ENCODE measurements around the gene RFPL4AL1.

RFPL4AL1 gene

GRCh38 chr19:55813906-55814305 lies 45.0 kb downstream of the RFPL4AL1 start:
- H3K9me3 ChIP-seq (ENCODE audit: low read length) = no peaks in the 10 kb centered on the region
- H3K9ac ChIP-seq (ENCODE audit: low read length) = no peak overlapping the region
- no peaks in the 10 kb centered on the region for H3K79me2 ChIP-seq (ENCODE audit: insufficient read depth, low read length)
- no peaks in the 10 kb centered on the region for H3K36me3 ChIP-seq (ENCODE audit: insufficient read depth, low read length)
- no peak overlapping the region for H2AFZ ChIP-seq (ENCODE audit: low read length)
- no peak overlapping the region for H3K4me3 ChIP-seq (ENCODE audit: low read depth, low read length, poor library complexity, severe bottlenecking)
- H3K4me2 ChIP-seq (ENCODE audit: low read length) = no peak overlapping the region
- no peaks in the 10 kb centered on the region for H3K4me1 ChIP-seq (ENCODE audit: insufficient read depth, low read length, severe bottlenecking)
- H3K9me2 ChIP-seq (ENCODE audit: low read depth, low read length) = no peaks in the 10 kb centered on the region
- TF ChIP-seq CTCF (IDR thresholded peaks at IDR 0.05; ENCODE audit: low read length) (no peak), EZH2 (IDR thresholded peaks at IDR 0.05; ENCODE audit: borderline replicate concordance, low read length) (no peak)
- H4K20me1 ChIP-seq (ENCODE audit: insufficient read depth, low read length) = no peaks in the 10 kb centered on the region
- no peaks in the 10 kb centered on the region for H3F3A ChIP-seq (ENCODE audit: insufficient read depth, low read length)
- no peaks in the 10 kb centered on the region; the same call in 1 of the 2 replicates for H3K27me3 ChIP-seq (ENCODE audit: insufficient read depth, low read length)
- no peak overlapping the region for H3K27ac ChIP-seq (ENCODE audit: low read depth, low read length, poor library complexity, severe bottlenecking)

GRCh38 chr19:55820037-55820436 lies 51.1 kb downstream of the RFPL4AL1 start:
- H3K9ac ChIP-seq (ENCODE audit: low read length) = no peak overlapping the region
- no peaks in the 10 kb centered on the region; the same call in 1 of the 2 replicates for H3K27me3 ChIP-seq (ENCODE audit: insufficient read depth, low read length)
- H4K20me1 ChIP-seq (ENCODE audit: insufficient read depth, low read length) = no peaks in the 10 kb centered on the region
- no peak overlapping the region for H2AFZ ChIP-seq (ENCODE audit: low read length)
- no peaks in the 10 kb centered on the region for H3K36me3 ChIP-seq (ENCODE audit: insufficient read depth, low read length)
- H3K4me3 ChIP-seq (ENCODE audit: low read depth, low read length, poor library complexity, severe bottlenecking) = no peak overlapping the region
- no peaks in the 10 kb centered on the region for H3K4me1 ChIP-seq (ENCODE audit: insufficient read depth, low read length, severe bottlenecking)
- H3K79me2 ChIP-seq (ENCODE audit: insufficient read depth, low read length) = no peaks in the 10 kb centered on the region
- no peaks in the 10 kb centered on the region for H3F3A ChIP-seq (ENCODE audit: insufficient read depth, low read length)
- TF ChIP-seq EZH2 (IDR thresholded peaks at IDR 0.05; ENCODE audit: borderline replicate concordance, low read length) (no peak), CTCF (IDR thresholded peaks at IDR 0.05; ENCODE audit: low read length) (no peak)
- no peaks in the 10 kb centered on the region for H3K9me2 ChIP-seq (ENCODE audit: low read depth, low read length)
- no peak overlapping the region for H3K27ac ChIP-seq (ENCODE audit: low read depth, low read length, poor library complexity, severe bottlenecking)
- H3K4me2 ChIP-seq (ENCODE audit: low read length) = no peak overlapping the region
- H3K9me3 ChIP-seq (ENCODE audit: low read length) = no peaks in the 10 kb centered on the region

All from OCI-LY1 (cell line).